Gastroesophageal sphincter (tissue), 4 donors: ENCODE data around the gene UBE2O. TPM values are rescaled to one million over a fixed set of nuclear protein-coding genes. Genes with fewer than 3 reads are reported as not detected.
A peak's percentile ranks its signal among the peaks of the same experiment; 100 is the strongest.

ENCODE experiments used
- ATAC-seq: fragments of 150-250 bp; one replicate; pipeline ENCODE4 v1.9.1; 2016; ENCODE audit warnings: mild to moderate bottlenecking, moderate library complexity
- H3K27ac ChIP-seq, 4 donors: fragments of 200-600 bp; sonication (generic) in 3 of 4; 1 replicate in 3 of 4; 2 replicates in 1 of 4; pipeline ENCODE4 v1.5.1; 2016 to 2019
- H3K27me3 ChIP-seq: fragments of 200-600 bp; sonication (generic); one replicate; pipeline ENCODE4 v1.5.1; 2019
- H3K36me3 ChIP-seq, 2 donors: fragments of 200-600 bp; sonication (generic); one replicate each; pipeline ENCODE4 v1.5.1; 2019; ENCODE audit warnings: control low read depth in 1 of 2
- H3K4me1 ChIP-seq, 3 donors: fragments of 200-600 bp; sonication (generic); 1 replicate in 2 of 3; 2 replicates in 1 of 3; pipeline ENCODE4 v1.5.1; 2016 to 2019; ENCODE audit warnings: control low read depth in 2 of 3
- H3K4me3 ChIP-seq, 2 donors: fragments of 200-600 bp; sonication (generic); one replicate each; pipeline ENCODE4 v1.5.1; 2019; ENCODE audit warnings: mild to moderate bottlenecking in 1 of 2, moderate library complexity in 1 of 2
- H3K9me3 ChIP-seq, 3 donors: fragments of 200-600 bp; sonication (generic); one replicate each; pipeline ENCODE4 v1.5.1; 2017 to 2019; ENCODE audit warnings: control low read depth in 2 of 3
- EP300 ChIP-seq: sonication (generic); formaldehyde crosslinking; IDR thresholded peaks from one replicate; pipeline ENCODE4 v1.6.1; 2017; ENCODE audit warnings: antibody characterized with exemption, mild to moderate bottlenecking
- POLR2A ChIP-seq, 2 donors: fragments of 450-650 bp; IDR thresholded peaks; one replicate each; pipeline ENCODE4 v1.6.1; 2017; ENCODE audit warnings: antibody characterized with exemption in 2 of 2, mild to moderate bottlenecking in 2 of 2, moderate library complexity in 1 of 2
- POLR2AphosphoS5 ChIP-seq: sonication (generic); formaldehyde crosslinking; IDR thresholded peaks from one replicate; pipeline ENCODE4 v1.6.1; 2017; ENCODE audit warnings: antibody characterized with exemption
- WGBS, 2 donors: methylation state at CpG; one replicate each; pipeline ENCODE4 v1.1.5; 2018; ENCODE audit warnings: low coverage in 1 of 2; 5-methylcytosine and 5-hydroxymethylcytosine counted together
- total RNA-seq, 4 donors: library from RNA; depleted of rRNA; stranded (reverse); fragments of >200 nt; gene quantifications; one replicate each; pipeline ENCODE4 v1.1.0, GENCODE V29; 2016
- TF ChIP-seq, protein P1 (sequence below), 4 experiments: fragments of 200-600 bp in 2 of 4; fragments of 450-650 bp in 2 of 4; sonication (generic) in 1 of 4; IDR thresholded peaks; one replicate each; pipeline ENCODE4 v1.5.1; 2017 to 2019; ENCODE audit warnings: antibody characterized with exemption in 4 of 4, mild to moderate bottlenecking in 2 of 4, moderate library complexity in 2 of 4

The UBE2O gene
- total RNA-seq, 4 donors from 2014 or later, result 13.0 to 19.8 (median 15.2) TPM

- WGBS, 2 donors, result 76 to 97% methylated on average over 5 to 10 of the region's 12 CpGs
- no peaks in the 10 kb centered on the region for H3K9me3 ChIP-seq
- TF ChIP-seq EP300, result no peak
- no peak for TF ChIP-seq POLR2AphosphoS5
- TF ChIP-seq, protein P1, sequence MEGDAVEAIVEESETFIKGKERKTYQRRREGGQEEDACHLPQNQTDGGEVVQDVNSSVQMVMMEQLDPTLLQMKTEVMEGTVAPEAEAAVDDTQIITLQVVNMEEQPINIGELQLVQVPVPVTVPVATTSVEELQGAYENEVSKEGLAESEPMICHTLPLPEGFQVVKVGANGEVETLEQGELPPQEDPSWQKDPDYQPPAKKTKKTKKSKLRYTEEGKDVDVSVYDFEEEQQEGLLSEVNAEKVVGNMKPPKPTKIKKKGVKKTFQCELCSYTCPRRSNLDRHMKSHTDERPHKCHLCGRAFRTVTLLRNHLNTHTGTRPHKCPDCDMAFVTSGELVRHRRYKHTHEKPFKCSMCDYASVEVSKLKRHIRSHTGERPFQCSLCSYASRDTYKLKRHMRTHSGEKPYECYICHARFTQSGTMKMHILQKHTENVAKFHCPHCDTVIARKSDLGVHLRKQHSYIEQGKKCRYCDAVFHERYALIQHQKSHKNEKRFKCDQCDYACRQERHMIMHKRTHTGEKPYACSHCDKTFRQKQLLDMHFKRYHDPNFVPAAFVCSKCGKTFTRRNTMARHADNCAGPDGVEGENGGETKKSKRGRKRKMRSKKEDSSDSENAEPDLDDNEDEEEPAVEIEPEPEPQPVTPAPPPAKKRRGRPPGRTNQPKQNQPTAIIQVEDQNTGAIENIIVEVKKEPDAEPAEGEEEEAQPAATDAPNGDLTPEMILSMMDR (IDR thresholded peaks at IDR 0.05), result peak in 3 of 4 experiments; percentile 45 to 73 (median 47)
- no peak for TF ChIP-seq POLR2A (IDR thresholded peaks at IDR 0.05)
- ATAC-seq, result no peak
- H3K36me3 ChIP-seq, result peaks cover 0 to 49% of the 10 kb centered on the region in 2 donors
- H3K4me3 ChIP-seq, result no peak overlapping the region
- no peaks in the 10 kb centered on the region for H3K27me3 ChIP-seq
- H3K4me1 ChIP-seq, result peaks cover 0 to 43% (median 0%) of the 10 kb centered on the region in 3 donors
- H3K27ac ChIP-seq, result no peak overlapping the region
Measured at GRCh38 chr17:76408037-76408849, 44.7 kb downstream of the UBE2O start.

DNA sequence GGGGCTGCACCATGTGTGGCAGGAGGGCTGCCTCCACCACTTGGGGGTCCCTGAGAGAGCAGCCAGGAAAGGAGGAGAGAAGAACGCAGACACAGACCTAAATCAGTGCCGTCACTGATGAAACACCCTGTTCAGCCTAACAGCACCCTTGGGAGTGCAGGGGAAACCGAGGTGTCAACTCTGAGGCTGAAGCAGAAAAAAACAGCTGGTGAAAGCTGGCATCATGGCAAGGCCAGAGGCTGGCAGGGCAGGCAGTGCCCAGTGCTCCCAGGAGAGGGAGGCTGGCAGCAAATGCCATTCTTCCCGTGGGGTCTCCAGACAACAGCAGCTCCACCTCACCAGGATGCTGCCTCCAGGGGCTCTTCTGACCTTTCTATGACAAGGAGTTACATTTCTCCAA, 45.4 kb downstream of the UBE2O start:
- Histone ChIP-seq H3K4me1 (peaks cover 0 to 43% (median 0%) of the 10 kb centered on the region in 3 donors), H3K4me3 (no peak overlapping the region), H3K9me3 (no peaks in the 10 kb centered on the region), H3K27ac (no peak overlapping the region), H3K36me3 (peaks cover 0 to 55% of the 10 kb centered on the region in 2 donors), H3K27me3 (no peaks in the 10 kb centered on the region)
- ATAC-seq, result no peak
- WGBS, 2 donors, result 60 to 87% methylated on average over 1 to 2 of the region's 4 CpGs
- TF ChIP-seq POLR2A (IDR thresholded peaks at IDR 0.05) (no peak), EP300 (no peak), POLR2AphosphoS5 (no peak)
- TF ChIP-seq, protein P1 (IDR thresholded peaks at IDR 0.05), result no peak

DNA sequence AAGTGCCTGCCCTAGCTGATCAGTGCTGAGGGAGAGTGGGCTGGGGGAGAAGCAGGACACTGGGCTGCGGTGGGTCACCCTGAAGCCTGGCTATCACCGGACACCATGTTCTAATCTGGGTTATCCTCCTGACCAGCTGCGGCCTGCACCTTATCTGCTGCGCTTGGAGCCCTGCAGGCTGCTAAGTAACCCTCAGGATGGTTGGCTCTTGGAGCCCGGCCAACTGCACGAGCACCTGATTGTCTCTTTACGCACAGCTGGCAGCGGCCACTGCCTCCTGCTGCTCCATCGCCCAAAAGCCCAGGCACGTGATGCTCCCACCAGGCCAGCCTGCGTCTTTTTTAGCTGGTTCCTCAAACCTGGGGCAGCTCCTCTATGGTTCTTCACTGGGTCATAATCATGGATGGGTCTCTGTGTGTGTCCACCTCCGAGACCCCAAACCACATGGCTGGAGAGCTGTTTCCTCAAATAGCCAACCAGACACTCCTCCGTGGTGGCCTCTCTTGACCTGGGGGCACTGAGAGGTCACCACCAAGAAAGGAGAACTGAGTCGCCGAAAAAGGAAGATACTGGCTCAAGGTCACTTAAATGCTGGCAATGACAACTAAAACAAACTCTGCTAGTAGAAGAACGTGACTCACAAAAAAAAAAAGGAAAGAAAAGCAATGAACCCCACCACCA, 46.8 kb downstream of the UBE2O start:
- Histone ChIP-seq H3K9me3 (no peaks in the 10 kb centered on the region), H3K4me3 (no peak overlapping the region), H3K4me1 (peaks cover 0 to 43% (median 0%) of the 10 kb centered on the region in 3 donors), H3K27me3 (no peaks in the 10 kb centered on the region), H3K36me3 (peaks cover 0 to 56% of the 10 kb centered on the region in 2 donors), H3K27ac (peak overlapping the region in 1 of 4 donors; percentile 33)
- 38 to 53% methylated on average over 3 to 5 of the region's 16 CpGs for WGBS, 2 donors
- ATAC-seq, result no peak
- TF ChIP-seq POLR2A (IDR thresholded peaks at IDR 0.05) (no peak), POLR2AphosphoS5 (no peak)
- TF ChIP-seq, protein P1 (IDR thresholded peaks at IDR 0.05), result no peak

DNA sequence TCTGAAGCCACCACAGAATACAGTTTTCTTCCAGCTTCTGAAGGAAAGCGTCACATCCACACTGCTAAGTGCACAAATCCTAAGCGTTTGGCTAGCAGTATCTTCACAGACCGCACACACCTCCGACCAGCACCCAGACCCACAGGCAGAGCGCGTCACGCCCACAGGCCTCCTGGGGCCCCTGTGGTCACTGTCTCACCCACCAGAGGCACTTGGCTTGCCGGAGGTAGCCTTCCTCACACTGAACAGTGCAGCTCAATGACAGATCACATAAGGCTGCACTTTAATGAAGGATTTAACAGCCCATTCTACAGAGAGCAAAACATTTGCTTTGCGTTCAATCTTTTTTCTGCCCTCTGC, 47.4 kb downstream of the UBE2O start:
- ATAC-seq, result no peak
- H3K4me3 ChIP-seq, result no peak overlapping the region
- H3K27me3 ChIP-seq, result no peaks in the 10 kb centered on the region
- peaks cover 0 to 58% of the 10 kb centered on the region in 2 donors for H3K36me3 ChIP-seq
- H3K9me3 ChIP-seq, result no peaks in the 10 kb centered on the region
- H3K27ac ChIP-seq, result peak overlapping the region in 1 of 4 donors; percentile 33
- H3K4me1 ChIP-seq, result peaks cover 0 to 43% (median 0%) of the 10 kb centered on the region in 3 donors
- 100% methylated on average over 1 to 3 of the region's 9 CpGs for WGBS, 2 donors
- TF ChIP-seq, protein P1 (IDR thresholded peaks at IDR 0.05), result no peak
- TF ChIP-seq POLR2A (IDR thresholded peaks at IDR 0.05) (no peak), EP300 (no peak), POLR2AphosphoS5 (no peak)
